Activated naive CD4-positive, alpha-beta T cell (primary cell): Measurements from ENCODE around the gene ZFYVE26.
"Not testable (repeated sequence)": the region's sequence is repeated elsewhere in the genome, so short reads cannot be mapped to it uniquely, and the experiment has no call there.

ENCODE experiments used
- DNase-seq, 4 experiments: peaks; one replicate each; lab custom pipeline; 2025; lab: John Stamatoyannopoulos, UW

ZFYVE26 gene

GRCh38 chr14:67705211-67705610, 111.2 kb downstream of the ZFYVE26 start:
- no peak for DNase-seq

GRCh38 chr14:67704484-67705089, 111.8 kb downstream of the ZFYVE26 start:
- DNase-seq, result no peak

GRCh38 chr14:67703997-67704396, 112.4 kb downstream of the ZFYVE26 start:
- DNase-seq, result no peak

GRCh38 chr14:67701492-67701891, 114.9 kb downstream of the ZFYVE26 start, which contains the start of gene RDH12:
RDH12 (plus strand) TSS chr14:67701886; CDS start chr14:67722643, 20,757 bp downstream.
- DNase-seq, result not testable (repeated sequence)

GRCh38 chr14:67698179-67698578, 118.2 kb downstream of the ZFYVE26 start:
- no peak for DNase-seq

- DNase-seq, result no peak
These were observed 119.4 kb downstream of the ZFYVE26 start for GRCh38 chr14:67697006-67697405.
